HCT116 (cell line): Measurements from ENCODE around the gene WWOX.

Source experiments
- CTCF ChIP-seq, 3 experiments: fragments of 200-600 bp in 1 of 3; sonication (generic) in 1 of 3; IDR thresholded peaks in 2 of 3; conservative IDR thresholded peaks in 1 of 3; 2 replicates each; pipeline ENCODE4 v1.5.1; 2012 to 2017; ENCODE audit warnings: low read depth in 2 of 3, low read length in 2 of 3, antibody characterized with exemption in 1 of 3, borderline replicate concordance in 1 of 3, control low read depth in 1 of 3, mild to moderate bottlenecking in 1 of 3, mixed read lengths in 1 of 3, mixed run types in 1 of 3, moderate library complexity in 1 of 3; ENCODE audit not compliant: insufficient read depth in 1 of 3
- ELF1 ChIP-seq: IDR thresholded peaks from 2 replicates; pipeline ENCODE4 v1.6.1; 2012; ENCODE audit warnings: low read depth, borderline replicate concordance
- EZH2 ChIP-seq: fragments of 200-600 bp; sonication (generic); IDR thresholded peaks from 2 replicates; pipeline ENCODE4 v1.6.1; 2017; ENCODE audit warnings: antibody characterized with exemption, mixed run types
- JUND ChIP-seq: IDR thresholded peaks from 2 replicates; pipeline ENCODE4 v1.6.1; 2012
- POLR2A ChIP-seq: IDR thresholded peaks from 2 replicates; pipeline ENCODE4 v1.7.0; 2011; ENCODE audit warnings: borderline replicate concordance; ENCODE audit not compliant: insufficient read depth, insufficient read length; ENCODE audit errors: extremely low read depth
- POLR2AphosphoS5 ChIP-seq: IDR thresholded peaks from 2 replicates; pipeline ENCODE4 v1.6.1; 2011; ENCODE audit warnings: mild to moderate bottlenecking, low read depth, low read length, moderate library complexity
- RAD21 ChIP-seq: IDR thresholded peaks from 2 replicates; pipeline ENCODE4 v1.6.1; 2012; ENCODE audit warnings: low read depth, mild to moderate bottlenecking
- REST ChIP-seq: IDR thresholded peaks from 2 replicates; pipeline ENCODE4 v1.6.1; 2012; ENCODE audit warnings: low read depth
- SRF ChIP-seq: IDR thresholded peaks from 2 replicates; pipeline ENCODE4 v1.6.1; 2012; ENCODE audit warnings: low read depth
- YY1 ChIP-seq: IDR thresholded peaks from 2 replicates; pipeline ENCODE4 v1.6.1; 2011; ENCODE audit warnings: low read length, low read depth, moderate library complexity, mild to moderate bottlenecking; ENCODE audit not compliant: insufficient replicate concordance; ENCODE audit errors: extremely low read depth
- ZFX ChIP-seq: fragments of 450-650 bp; IDR thresholded peaks from 2 replicates; pipeline ENCODE4 v1.6.1; 2017
- TF ChIP-seq, protein P1 (sequence below): IDR thresholded peaks from 2 replicates; pipeline ENCODE4 v1.6.1; 2011; ENCODE audit warnings: mild to moderate bottlenecking, low read length, moderate library complexity; ENCODE audit not compliant: insufficient replicate concordance; ENCODE audit errors: extremely low read depth
- TF ChIP-seq, protein P2 (sequence below): IDR thresholded peaks from 2 replicates; pipeline ENCODE4 v1.6.1; 2012

DNA sequence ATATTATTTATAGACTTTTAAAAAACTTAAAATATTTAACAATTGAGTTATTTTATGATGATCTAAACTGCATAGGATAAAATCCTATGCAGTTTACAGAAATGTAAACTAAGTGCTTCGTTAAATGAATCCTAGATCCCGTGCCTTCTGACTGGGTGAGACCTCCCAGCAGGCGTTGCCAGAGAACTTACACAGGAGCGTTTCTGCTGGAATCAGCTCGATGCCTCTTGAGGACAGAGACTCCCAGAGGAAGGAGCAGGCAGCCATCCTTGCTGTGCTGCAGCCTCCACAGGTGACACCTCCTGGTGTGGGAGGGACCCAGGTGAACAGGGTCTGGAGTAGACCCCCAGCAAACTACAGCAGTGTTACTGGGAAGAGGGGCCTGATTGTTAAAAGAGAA, 160.4 kb downstream of the WWOX start:
- TF ChIP-seq EZH2: no peak
- TF ChIP-seq CTCF (IDR thresholded peaks at IDR 0.05 in 2 of 3, conservative IDR thresholded peaks at IDR 0.05 in 1 of 3; ENCODE audit: borderline replicate concordance in 1 of 3, insufficient read depth in 1 of 3, low read depth in 2 of 3, low read length in 2 of 3): no peak
- no peak for TF ChIP-seq POLR2A
- TF ChIP-seq POLR2AphosphoS5: no peak
- TF ChIP-seq, protein P1, sequence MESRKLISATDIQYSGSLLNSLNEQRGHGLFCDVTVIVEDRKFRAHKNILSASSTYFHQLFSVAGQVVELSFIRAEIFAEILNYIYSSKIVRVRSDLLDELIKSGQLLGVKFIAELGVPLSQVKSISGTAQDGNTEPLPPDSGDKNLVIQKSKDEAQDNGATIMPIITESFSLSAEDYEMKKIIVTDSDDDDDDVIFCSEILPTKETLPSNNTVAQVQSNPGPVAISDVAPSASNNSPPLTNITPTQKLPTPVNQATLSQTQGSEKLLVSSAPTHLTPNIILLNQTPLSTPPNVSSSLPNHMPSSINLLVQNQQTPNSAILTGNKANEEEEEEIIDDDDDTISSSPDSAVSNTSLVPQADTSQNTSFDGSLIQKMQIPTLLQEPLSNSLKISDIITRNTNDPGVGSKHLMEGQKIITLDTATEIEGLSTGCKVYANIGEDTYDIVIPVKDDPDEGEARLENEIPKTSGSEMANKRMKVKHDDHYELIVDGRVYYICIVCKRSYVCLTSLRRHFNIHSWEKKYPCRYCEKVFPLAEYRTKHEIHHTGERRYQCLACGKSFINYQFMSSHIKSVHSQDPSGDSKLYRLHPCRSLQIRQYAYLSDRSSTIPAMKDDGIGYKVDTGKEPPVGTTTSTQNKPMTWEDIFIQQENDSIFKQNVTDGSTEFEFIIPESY: no peak
- no peak for TF ChIP-seq ZFX
- TF ChIP-seq REST: no peak
- no peak for TF ChIP-seq RAD21
- TF ChIP-seq ELF1: no peak
- TF ChIP-seq YY1: no peak
- TF ChIP-seq, protein P2, sequence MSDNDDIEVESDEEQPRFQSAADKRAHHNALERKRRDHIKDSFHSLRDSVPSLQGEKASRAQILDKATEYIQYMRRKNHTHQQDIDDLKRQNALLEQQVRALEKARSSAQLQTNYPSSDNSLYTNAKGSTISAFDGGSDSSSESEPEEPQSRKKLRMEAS: no peak
- TF ChIP-seq SRF: no peak
- TF ChIP-seq JUND: no peak
